Measurements from ENCODE around the gene KANSL3.

GRCh38 chr2:96683972-96684820 is 46.1 kb upstream of the KANSL3 start:
- TF ChIP-seq GATA3 (IDR thresholded peaks at IDR 0.05; ENCODE audit: low read depth, low read length) (no peak), GATA2 (IDR thresholded peaks at IDR 0.05; ENCODE audit: low read depth, low read length) (no peak)
